ENCODE results near the gene PTPRD. TPM values are rescaled to one million over a fixed set of nuclear protein-coding genes. Genes with fewer than 3 reads are reported as not detected.

The PTPRD gene
- total RNA-seq, 1 donor from 2014 or later = 15.6 TPM

- no peaks in the 10 kb centered on the region for H3K36me3 ChIP-seq
- intact Hi-C loops (cut with micrococcal nuclease) = no loop called here
These were observed 2324.8 kb downstream of the PTPRD start for GRCh38 chr9:8287970-8288369.

GRCh38 chr9:8287501-8287900, 2325.3 kb downstream of the PTPRD start:
- DNase-seq = no peak
- Histone ChIP-seq H3K4me3 (no peak overlapping the region), H3K4me1 (no peaks in the 10 kb centered on the region), H3K36me3 (no peaks in the 10 kb centered on the region), H3K27ac (replicated peaks) (no peak overlapping the region), H3K9me3 (replicated peaks) (no peaks in the 10 kb centered on the region), H3K27me3 (ENCODE audit: low read depth) (no peaks in the 10 kb centered on the region)
- TF ChIP-seq, protein P1, sequence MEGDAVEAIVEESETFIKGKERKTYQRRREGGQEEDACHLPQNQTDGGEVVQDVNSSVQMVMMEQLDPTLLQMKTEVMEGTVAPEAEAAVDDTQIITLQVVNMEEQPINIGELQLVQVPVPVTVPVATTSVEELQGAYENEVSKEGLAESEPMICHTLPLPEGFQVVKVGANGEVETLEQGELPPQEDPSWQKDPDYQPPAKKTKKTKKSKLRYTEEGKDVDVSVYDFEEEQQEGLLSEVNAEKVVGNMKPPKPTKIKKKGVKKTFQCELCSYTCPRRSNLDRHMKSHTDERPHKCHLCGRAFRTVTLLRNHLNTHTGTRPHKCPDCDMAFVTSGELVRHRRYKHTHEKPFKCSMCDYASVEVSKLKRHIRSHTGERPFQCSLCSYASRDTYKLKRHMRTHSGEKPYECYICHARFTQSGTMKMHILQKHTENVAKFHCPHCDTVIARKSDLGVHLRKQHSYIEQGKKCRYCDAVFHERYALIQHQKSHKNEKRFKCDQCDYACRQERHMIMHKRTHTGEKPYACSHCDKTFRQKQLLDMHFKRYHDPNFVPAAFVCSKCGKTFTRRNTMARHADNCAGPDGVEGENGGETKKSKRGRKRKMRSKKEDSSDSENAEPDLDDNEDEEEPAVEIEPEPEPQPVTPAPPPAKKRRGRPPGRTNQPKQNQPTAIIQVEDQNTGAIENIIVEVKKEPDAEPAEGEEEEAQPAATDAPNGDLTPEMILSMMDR (IDR thresholded peaks at IDR 0.05; ENCODE audit: borderline replicate concordance) = no peak
- intact Hi-C loops (cut with micrococcal nuclease) = no loop called here

More at GRCh38 chr9:8287970-8288369, 2324.8 kb downstream of the PTPRD start:
- Histone ChIP-seq H3K27me3 (ENCODE audit: low read depth) (no peaks in the 10 kb centered on the region), H3K27ac (replicated peaks) (no peak overlapping the region), H3K9me3 (replicated peaks) (no peaks in the 10 kb centered on the region), H3K4me1 (no peaks in the 10 kb centered on the region), H3K4me3 (no peak overlapping the region)
- TF ChIP-seq, protein P1 (IDR thresholded peaks at IDR 0.05; ENCODE audit: borderline replicate concordance) = no peak
- no peak for DNase-seq

DNA sequence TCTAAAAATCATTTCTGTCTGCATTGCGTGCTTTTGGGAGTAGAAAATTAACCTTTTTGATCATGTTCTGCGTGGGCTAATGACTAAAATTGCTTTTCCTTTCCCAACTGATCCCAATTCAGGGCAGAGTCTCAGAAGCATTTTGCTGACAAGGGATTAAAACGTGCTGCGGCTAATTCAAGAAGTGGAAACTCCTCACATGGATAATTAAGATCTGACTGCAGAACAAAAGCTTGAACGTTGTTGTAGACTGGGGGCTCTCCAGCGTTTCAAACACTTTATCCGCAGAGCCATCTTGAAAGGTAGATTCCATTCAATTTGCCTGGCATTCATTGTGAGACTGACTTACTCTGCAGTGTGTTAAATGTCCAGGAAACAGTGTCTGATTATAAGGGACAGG, 2327.9 kb downstream of the PTPRD start:
- H3K27ac ChIP-seq (replicated peaks) = no peak overlapping the region
- intact Hi-C loops (cut with micrococcal nuclease) = no loop called here
- TF ChIP-seq, protein P1 (IDR thresholded peaks at IDR 0.05; ENCODE audit: borderline replicate concordance) = no peak
- no peak overlapping the region for H3K4me3 ChIP-seq
- no peak for DNase-seq
- no peaks in the 10 kb centered on the region for H3K4me1 ChIP-seq
- no peaks in the 10 kb centered on the region for H3K36me3 ChIP-seq
- H3K27me3 ChIP-seq (ENCODE audit: low read depth) = no peaks in the 10 kb centered on the region
- no peaks in the 10 kb centered on the region for H3K9me3 ChIP-seq (replicated peaks)

DNA sequence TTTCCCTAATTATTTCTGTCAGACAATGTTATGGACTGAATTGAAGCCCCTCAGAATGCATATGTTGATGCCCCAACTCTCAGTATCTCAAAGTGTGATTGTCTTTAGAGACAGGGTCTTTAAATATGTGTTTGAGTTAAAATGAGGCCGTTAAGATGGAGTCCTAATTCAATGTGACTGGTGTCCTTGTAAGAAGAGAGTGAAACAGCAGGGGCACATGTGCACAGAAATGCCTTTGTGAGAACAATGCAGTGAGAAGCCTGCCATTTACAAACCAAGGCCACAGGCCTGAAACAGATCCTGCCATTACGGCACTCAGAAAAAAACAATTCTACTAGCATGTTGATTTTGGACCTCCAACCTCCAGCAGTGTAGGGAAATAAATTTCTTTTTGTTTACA, 2330.3 kb downstream of the PTPRD start:
- H3K4me1 ChIP-seq = no peaks in the 10 kb centered on the region
- DNase-seq = no peak
- TF ChIP-seq, protein P1 (IDR thresholded peaks at IDR 0.05; ENCODE audit: borderline replicate concordance) = no peak
- intact Hi-C loops (cut with micrococcal nuclease) = no loop called here
- no peaks in the 10 kb centered on the region for H3K36me3 ChIP-seq
- no peak overlapping the region for H3K27ac ChIP-seq (replicated peaks)
- H3K9me3 ChIP-seq (replicated peaks) = no peaks in the 10 kb centered on the region
- no peaks in the 10 kb centered on the region for H3K27me3 ChIP-seq (ENCODE audit: low read depth)
- no peak overlapping the region for H3K4me3 ChIP-seq

- no peaks in the 10 kb centered on the region for H3K36me3 ChIP-seq
- intact Hi-C loops (cut with micrococcal nuclease) = no loop called here
- H3K9me3 ChIP-seq (replicated peaks) = peaks cover 10% of the 10 kb centered on the region
- DNase-seq = no peak
- no peaks in the 10 kb centered on the region for H3K4me1 ChIP-seq
- no peaks in the 10 kb centered on the region for H3K27me3 ChIP-seq (ENCODE audit: low read depth)
- H3K27ac ChIP-seq (replicated peaks) = no peak overlapping the region
- H3K4me3 ChIP-seq = no peak overlapping the region
- TF ChIP-seq, protein P1 (IDR thresholded peaks at IDR 0.05; ENCODE audit: borderline replicate concordance) = no peak
These were observed 2332.0 kb downstream of the PTPRD start for GRCh38 chr9:8280811-8281210.

- intact Hi-C loops (cut with micrococcal nuclease) = no loop called here
- Histone ChIP-seq H3K27ac (replicated peaks) (no peak overlapping the region), H3K9me3 (replicated peaks) (peaks cover 16% of the 10 kb centered on the region), H3K27me3 (ENCODE audit: low read depth) (no peaks in the 10 kb centered on the region), H3K4me1 (no peaks in the 10 kb centered on the region), H3K36me3 (no peaks in the 10 kb centered on the region), H3K4me3 (no peak overlapping the region)
- TF ChIP-seq, protein P1 (IDR thresholded peaks at IDR 0.05; ENCODE audit: borderline replicate concordance) = no peak
- DNase-seq = no peak
These were observed 2334.8 kb downstream of the PTPRD start for GRCh38 chr9:8278048-8278447.
